OCI-M1 (cell line): ENCODE measurements around the gene PTPRJ.
A peak's percentile ranks its signal among the peaks of the same experiment; 100 is the strongest.

Experiments
- DNase-seq: peaks from one replicate; lab custom pipeline; 2025; lab: John Stamatoyannopoulos, UW

PTPRJ gene

GRCh38 chr11:48037709-48038468, 57.5 kb downstream of the PTPRJ start:
- DNase-seq: no peak

DNA sequence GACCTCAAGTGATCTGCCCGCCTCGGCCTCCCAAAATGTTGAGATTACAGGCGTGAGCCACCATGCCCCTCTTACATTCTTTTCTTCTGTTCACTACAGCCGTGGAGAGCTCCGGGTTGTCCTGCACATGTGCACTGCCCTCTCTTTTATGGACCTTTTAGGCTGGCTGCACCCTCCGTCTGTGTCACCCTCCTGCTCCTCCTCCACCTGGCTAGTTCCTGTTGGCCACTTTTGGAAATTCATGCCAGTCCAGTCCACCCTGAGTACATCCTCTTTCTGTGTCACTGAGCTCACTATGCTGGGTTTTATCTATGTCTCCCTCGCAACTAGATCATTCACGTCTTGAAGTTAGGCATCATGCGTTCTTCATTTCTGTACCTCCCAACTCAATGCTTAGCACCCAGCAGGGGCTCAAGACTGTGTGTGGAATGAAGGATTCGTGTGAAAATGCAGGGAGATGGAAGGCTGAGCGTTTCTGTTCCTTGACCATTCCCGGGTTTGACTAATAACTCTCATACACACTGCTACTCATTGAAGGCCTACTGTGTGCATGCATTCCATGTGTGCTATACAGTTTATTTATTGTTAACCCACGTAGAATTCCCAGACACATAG, 60.6 kb downstream of the PTPRJ start:
- no peak for DNase-seq

DNA sequence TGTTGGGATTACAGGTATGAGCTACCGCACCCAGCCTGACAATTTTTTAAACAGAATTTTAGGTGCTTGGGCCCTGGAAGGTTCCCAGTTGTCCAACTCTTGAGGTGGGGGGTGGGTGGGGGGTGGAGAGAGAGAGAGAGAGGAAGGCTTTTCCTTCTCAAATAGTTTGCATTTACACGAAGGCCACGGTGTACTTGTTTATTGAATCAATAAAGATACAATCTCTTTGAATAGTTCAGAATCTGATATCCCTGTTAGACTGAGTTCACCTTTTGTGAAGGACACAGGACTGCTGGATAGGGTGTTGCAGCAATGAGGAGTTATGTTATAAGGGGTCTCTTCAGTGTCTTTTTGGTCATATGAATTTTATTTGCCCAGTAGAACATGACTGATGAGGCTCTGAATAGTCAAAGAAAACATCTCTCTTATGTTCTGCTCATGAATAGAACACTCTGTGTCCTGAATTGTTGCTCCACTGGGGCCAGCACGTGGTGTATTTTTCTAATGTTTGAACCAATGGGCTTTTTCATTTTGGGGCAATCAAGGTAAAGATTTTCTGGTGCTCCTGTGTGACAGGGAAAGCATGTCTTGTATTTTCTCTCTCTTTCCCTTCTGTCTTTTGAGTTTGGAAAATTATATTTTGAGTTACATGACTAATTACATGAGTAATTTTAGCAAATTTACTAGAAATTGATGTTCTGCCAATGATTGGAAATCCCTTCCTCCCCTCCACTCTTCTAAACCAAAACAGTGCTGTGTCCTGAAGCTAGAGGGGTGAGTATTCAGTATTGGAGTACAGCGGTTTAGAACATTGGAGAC, 61.7 kb downstream of the PTPRJ start:
- DNase-seq: no peak

DNA sequence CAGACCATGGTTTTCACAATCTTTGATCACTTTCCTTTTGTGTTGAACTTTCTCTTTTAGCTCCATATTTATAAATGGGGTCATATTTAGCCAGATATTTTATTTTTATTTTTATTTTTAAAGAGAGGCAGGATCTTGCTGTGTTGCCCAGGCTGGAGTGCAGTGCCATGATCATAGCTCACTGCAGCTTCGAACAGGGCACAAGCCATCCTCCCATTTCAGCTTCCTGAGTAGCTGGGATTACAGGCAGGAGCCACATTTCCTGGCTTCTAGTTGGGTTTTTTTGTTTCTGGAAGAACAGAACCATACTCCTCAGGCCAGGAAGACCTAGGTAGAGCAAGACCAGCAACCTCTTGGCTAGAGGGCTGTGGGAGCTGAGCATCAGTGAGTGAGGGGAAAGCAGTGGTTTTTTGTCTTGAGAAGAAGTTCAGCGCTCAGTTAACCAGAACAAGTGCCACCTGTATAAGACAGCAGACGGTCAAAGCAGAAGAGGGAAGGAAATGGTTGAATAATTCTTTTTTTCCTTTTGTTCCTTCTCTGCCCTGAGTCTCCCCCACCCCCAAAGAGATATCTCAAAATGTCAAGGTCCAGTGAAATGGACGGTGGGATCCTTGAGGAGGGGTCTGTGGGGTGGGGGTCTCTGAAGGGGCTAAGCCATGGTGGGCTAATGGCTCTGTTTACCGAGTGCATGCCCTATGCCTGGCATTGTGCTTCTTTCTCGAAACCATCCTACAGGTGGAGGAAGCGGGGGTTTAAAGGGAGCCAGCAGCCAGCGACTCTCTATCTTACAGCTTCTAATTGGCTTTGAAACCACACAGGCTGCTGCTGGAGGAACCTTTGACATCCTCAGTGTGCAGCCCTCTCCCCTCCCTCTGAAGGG, 63.0 kb downstream of the PTPRJ start:
- no peak for DNase-seq

DNA sequence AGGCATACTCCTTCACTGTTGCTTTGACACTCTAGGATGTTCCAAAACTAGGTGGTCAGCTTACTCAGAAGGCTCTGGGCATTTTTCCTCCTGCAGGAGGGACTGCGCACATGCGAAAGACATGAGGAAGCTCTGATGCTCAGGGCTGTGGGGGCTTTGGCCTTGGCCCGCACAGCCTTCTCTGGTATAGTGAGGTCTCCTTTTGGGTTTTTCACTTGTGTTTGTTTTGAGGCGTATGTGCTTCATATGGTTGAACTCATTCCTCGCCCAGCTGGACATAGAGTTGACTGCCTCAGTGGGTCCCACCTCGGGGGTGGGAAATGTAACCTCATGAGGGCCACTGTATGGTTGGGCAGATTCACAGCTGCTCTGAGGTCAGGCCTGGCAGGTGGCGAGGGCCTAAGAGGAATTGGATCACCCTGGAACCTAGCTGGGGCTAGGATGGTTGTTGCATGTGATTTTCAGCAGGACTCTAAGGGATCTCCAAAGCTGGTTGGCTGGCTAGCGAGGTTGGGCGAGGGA, 63.7 kb downstream of the PTPRJ start:
- no peak for DNase-seq

DNA sequence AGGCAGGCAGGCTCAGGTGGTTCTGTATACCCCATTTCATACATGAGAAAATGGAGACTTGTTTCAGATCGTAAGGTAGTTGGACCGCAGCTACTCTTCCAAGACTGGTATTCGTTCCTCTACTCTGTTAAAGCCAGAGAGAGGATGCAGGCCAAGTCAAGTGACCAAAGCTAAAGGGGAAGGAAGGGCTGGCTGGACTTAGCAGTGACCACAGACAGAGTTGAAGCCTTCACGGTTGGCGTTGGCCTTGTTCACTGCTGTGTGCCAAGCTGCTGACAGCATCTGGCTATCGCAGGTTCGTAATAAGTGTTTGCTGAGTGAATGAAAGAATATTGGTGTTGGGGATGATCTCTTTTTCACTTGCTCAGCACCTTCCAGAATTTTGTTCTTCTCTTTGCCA, 64.2 kb downstream of the PTPRJ start:
- no peak for DNase-seq

DNA sequence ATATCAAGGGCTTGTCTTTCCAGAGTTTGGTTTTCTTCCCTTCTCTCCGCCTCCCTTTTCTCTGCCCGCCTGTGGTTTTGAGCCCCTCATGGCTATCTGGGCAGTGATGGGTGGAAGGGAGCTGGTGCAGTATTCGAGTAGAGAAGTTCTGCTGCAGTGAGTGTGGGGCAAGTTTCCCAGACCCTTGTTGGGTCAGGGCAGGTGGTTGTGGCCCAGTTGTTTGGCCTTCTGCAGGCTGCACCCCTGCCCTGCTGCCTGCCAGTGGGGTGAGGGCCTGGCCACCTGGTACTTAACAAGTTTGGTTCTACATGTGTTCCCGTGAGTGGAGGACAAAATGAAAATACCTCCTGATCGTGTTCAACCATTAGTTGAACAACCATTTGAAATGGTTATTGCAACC, 65.2 kb downstream of the PTPRJ start:
- DNase-seq: no peak

- no peak for DNase-seq
Observed at GRCh38 chr11:48047616-48048015, 67.3 kb downstream of the PTPRJ start.

DNA sequence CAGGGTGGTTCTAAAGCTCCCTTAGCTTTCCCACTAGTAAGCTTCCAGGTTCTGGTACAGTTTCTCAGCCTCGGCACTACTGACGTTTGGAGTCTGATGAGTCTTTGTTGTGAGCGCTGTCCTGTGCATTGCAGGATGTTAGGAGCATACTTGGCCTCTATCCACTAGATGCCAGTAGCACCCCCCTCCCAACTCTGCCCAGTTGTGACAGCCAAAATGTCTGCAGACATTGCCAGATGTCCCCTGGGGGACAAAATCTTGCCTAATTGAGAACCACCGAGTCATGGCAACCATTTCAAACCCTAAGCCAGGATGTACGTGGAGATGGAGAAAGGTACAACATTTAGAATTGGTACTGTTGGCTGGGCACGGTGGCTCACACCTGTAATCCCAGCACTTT, 68.7 kb downstream of the PTPRJ start:
- DNase-seq: no peak

- DNase-seq: no peak
Observed at GRCh38 chr11:48050304-48050703, 69.9 kb downstream of the PTPRJ start.

DNA sequence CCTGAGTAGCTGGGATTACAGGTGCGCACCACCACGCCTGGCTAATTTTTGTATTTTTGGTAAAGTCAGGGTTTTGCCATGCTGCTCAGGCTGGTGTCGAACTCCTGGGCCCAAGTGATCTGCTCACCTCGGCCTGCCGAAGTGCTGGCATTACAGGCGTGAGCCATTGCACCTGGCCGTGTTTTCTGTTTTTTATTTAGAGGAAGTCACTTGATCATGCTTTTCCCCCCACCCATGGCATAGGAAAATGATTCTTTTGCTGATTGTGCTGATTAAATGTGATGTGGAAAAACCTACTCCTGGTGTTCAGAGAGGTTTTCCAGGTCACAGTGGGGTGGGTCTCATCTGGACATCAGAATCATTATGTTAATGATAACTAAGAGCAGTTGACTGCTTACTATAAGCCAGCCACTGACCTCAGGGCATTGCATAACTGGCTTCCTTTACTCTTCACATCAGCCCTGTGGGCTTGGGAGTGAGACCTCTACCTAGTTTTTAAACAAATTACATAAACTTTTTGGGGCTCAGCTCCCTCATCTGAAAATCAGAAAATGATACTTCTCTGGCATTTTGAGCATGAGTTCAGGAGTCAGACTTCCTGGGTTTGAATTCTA, 71.0 kb downstream of the PTPRJ start:
- peak; percentile 28 for DNase-seq

- DNase-seq: no peak
Observed at GRCh38 chr11:48052183-48053044, 72.1 kb downstream of the PTPRJ start.

- no peak for DNase-seq
Observed at GRCh38 chr11:48054994-48055291, 74.6 kb downstream of the PTPRJ start.

GRCh38 chr11:48055292-48056132, 75.2 kb downstream of the PTPRJ start:
- DNase-seq: peak; percentile 82

GRCh38 chr11:48056325-48057183, 76.2 kb downstream of the PTPRJ start:
- DNase-seq: no peak

GRCh38 chr11:48058064-48058463, 77.7 kb downstream of the PTPRJ start:
- peak; percentile 50 for DNase-seq

DNA sequence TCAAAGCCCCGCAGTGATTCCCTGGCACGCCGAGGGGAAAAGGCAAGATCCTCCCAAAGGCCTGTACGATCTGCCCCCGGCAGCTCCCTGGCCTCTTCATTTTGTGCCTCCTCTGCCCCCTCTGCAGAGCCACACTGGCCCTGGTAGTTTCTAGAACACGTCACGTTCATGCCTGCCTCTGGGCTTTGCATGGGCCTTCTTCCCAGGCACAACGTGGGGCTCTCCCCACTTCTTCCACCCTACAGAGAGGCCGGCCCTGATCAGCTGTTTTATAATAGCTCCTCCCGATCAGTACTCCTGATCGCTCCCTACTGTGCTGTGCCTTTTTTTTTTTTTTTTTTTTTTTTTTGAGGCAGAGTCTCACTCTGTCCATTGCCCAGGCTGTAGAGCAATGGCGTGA, 78.4 kb downstream of the PTPRJ start:
- no peak for DNase-seq

GRCh38 chr11:48062649-48063048, 82.3 kb downstream of the PTPRJ start:
- no peak for DNase-seq
